HL-60 (cell line): ENCODE results near the gene UGT1A5.

ENCODE experiments used
- CTCF ChIP-seq: IDR thresholded peaks from one replicate; pipeline ENCODE4 v1.5.1; 2011; ENCODE audit warnings: low read length, control low read depth, inconsistent platforms; ENCODE audit not compliant: insufficient read depth
- GABPA ChIP-seq: IDR thresholded peaks from 2 replicates; pipeline ENCODE4 v1.6.1; 2012; ENCODE audit warnings: low read depth
- TF ChIP-seq, protein P1 (sequence below): IDR thresholded peaks from 2 replicates; pipeline ENCODE4 v1.6.1; 2012; ENCODE audit warnings: low read depth; ENCODE audit not compliant: insufficient replicate concordance

DNA sequence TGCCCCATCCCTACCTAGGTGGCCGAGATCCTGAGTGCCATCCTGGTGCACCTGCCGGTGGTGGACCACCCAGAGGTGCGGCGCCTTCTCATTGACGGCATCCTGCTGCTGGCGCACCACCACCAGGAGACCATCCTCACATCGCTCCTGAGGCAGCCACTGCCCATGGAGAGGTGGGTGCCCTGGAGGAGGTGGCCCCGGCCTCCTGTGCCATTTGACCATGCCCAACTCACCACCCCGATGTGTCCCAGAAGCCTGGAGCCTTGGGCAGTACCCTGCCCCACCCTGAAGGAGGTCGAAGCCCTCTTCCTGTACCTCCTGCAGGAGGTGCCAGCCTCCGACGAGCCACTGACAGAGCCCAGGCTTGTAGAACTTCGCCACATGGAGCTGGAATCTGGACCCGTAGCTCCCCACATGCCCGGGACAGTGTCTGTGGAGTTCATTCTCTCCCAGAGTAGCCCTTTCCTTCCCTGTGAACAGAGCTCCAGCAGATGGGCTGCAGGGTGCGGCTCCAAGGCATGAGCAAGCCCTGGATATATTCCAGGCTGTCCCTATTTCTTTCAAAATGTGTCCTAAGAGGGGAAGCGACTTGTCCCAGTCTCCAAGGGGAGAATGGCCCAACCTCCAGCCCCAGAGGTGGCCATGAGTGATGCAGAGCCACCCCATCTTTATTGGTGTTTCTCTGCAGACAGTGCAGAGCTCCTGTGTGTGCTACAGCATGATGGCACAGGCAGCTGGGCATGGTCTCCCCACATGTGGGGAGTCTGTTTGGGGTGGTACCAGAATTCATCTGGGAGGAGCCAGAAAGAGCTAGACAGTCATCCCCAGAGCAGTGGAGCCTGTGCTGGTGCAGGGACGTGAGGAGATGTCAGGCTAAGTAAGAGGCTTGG, 107.4 kb downstream of the UGT1A5 start:
- TF ChIP-seq, protein P1, sequence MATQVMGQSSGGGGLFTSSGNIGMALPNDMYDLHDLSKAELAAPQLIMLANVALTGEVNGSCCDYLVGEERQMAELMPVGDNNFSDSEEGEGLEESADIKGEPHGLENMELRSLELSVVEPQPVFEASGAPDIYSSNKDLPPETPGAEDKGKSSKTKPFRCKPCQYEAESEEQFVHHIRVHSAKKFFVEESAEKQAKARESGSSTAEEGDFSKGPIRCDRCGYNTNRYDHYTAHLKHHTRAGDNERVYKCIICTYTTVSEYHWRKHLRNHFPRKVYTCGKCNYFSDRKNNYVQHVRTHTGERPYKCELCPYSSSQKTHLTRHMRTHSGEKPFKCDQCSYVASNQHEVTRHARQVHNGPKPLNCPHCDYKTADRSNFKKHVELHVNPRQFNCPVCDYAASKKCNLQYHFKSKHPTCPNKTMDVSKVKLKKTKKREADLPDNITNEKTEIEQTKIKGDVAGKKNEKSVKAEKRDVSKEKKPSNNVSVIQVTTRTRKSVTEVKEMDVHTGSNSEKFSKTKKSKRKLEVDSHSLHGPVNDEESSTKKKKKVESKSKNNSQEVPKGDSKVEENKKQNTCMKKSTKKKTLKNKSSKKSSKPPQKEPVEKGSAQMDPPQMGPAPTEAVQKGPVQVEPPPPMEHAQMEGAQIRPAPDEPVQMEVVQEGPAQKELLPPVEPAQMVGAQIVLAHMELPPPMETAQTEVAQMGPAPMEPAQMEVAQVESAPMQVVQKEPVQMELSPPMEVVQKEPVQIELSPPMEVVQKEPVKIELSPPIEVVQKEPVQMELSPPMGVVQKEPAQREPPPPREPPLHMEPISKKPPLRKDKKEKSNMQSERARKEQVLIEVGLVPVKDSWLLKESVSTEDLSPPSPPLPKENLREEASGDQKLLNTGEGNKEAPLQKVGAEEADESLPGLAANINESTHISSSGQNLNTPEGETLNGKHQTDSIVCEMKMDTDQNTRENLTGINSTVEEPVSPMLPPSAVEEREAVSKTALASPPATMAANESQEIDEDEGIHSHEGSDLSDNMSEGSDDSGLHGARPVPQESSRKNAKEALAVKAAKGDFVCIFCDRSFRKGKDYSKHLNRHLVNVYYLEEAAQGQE, result no peak
- TF ChIP-seq CTCF (no peak), GABPA (no peak)
